GM23248 (cell line): ENCODE measurements around the gene FAM83E.

Source experiments
- EZH2 ChIP-seq: fragments of 200-600 bp; sonication (generic); IDR thresholded peaks from 2 replicates; pipeline ENCODE4 v1.6.1; 2018; ENCODE audit warnings: antibody characterized with exemption, mild to moderate bottlenecking; ENCODE audit not compliant: insufficient read depth, poor library complexity, severe bottlenecking
- EZH2phosphoT487 ChIP-seq: fragments of 200-600 bp; sonication (generic); IDR thresholded peaks from 2 replicates; pipeline ENCODE4 v1.6.1; 2018; ENCODE audit warnings: antibody characterized with exemption, moderate library complexity, mild to moderate bottlenecking, low read depth; ENCODE audit not compliant: insufficient read depth

- TF ChIP-seq EZH2phosphoT487 (no peak), EZH2 (no peak)
These were observed 24.9 kb upstream of the FAM83E start for GRCh38 chr19:48639483-48640375.
